Panc1 (cell line): ENCODE results near the gene TPCN1. TPM values are rescaled to one million over a fixed set of nuclear protein-coding genes. Genes with fewer than 3 reads are reported as not detected.

Experiments
- ATAC-seq: fragments of 200-7000 bp; cut with Tn5 transposase; 2 replicates; pipeline ENCODE4 v1.9.1; 2020; ENCODE audit warnings: mild to moderate bottlenecking, moderate library complexity
- BruUV-seq: library from RNA; stranded (reverse); fragments of 400-500 nt; replicated peaks from 2 replicates; lab custom pipeline; 2021; lab: Mats Ljungman, UMichigan
- CTCF ChIA-PET: fragments of 300-600 bp; sonication (Branson Sonifier 250); formaldehyde crosslinking; loops from one replicate; lab custom pipeline; 2022; ENCODE audit warnings: antibody characterized with exemption; lab: Charles Lee
- POLR2A ChIA-PET: fragments of 300-600 bp; sonication (Branson Sonifier 250); formaldehyde crosslinking; loops from one replicate; lab custom pipeline; 2022; ENCODE audit warnings: antibody characterized with exemption; lab: Charles Lee
- DNase-seq: peaks from one replicate; pipeline ENCODE4 v3.0.0-alpha.2; 2010; ENCODE audit warnings: low read depth, low spot score
- H3K27ac ChIP-seq: 2 replicates; pipeline ENCODE4 v1.5.1; 2011; ENCODE audit warnings: mild to moderate bottlenecking, low read length, inconsistent platforms
- H3K27me3 ChIP-seq: fragments of 200-500 bp; sonication (Bioruptor generic); 2 replicates; pipeline ENCODE4 v1.6.0; 2014; ENCODE audit warnings: low read length, inconsistent platforms; ENCODE audit not compliant: control insufficient read depth, insufficient read depth
- H3K36me3 ChIP-seq: fragments of 200-500 bp; sonication (Bioruptor generic); 2 replicates; pipeline ENCODE4 v1.5.1; 2014; ENCODE audit warnings: inconsistent platforms, mild to moderate bottlenecking, low read length, moderate library complexity; ENCODE audit not compliant: control insufficient read depth, insufficient read depth
- H3K4me1 ChIP-seq: 2 replicates; pipeline ENCODE4 v1.5.1; 2011; ENCODE audit warnings: inconsistent platforms, mild to moderate bottlenecking, low read length, moderate library complexity; ENCODE audit not compliant: control insufficient read depth, insufficient read depth
- H3K4me3 ChIP-seq, 2 experiments: 2 replicates each; pipeline ENCODE4 v1.5.1; 2011 to 2012; ENCODE audit warnings: low read depth in 2 of 2, low read length in 2 of 2, mild to moderate bottlenecking in 2 of 2, inconsistent platforms in 1 of 2, moderate library complexity in 1 of 2
- H3K9me3 ChIP-seq: fragments of 200-500 bp; sonication (Bioruptor generic); 2 replicates; pipeline ENCODE4 v1.5.1; 2014; ENCODE audit warnings: low read depth, mild to moderate bottlenecking, inconsistent platforms, low read length, moderate library complexity; ENCODE audit not compliant: control insufficient read depth, insufficient read depth
- CTCF ChIP-seq: fragments of 450-650 bp; IDR thresholded peaks from 2 replicates; pipeline ENCODE4 v1.5.1; 2017; ENCODE audit warnings: mild to moderate bottlenecking
- POLR2AphosphoS5 ChIP-seq: IDR thresholded peaks from 2 replicates; pipeline ENCODE4 v1.6.1; 2012; ENCODE audit warnings: mild to moderate bottlenecking, low read depth, low read length, moderate library complexity
- REST ChIP-seq, 2 experiments: IDR thresholded peaks; 2 replicates each; pipeline ENCODE4 v1.6.1; 2011 to 2012; ENCODE audit warnings: low read depth in 2 of 2, control low read depth in 1 of 2, low read length in 1 of 2, mild to moderate bottlenecking in 1 of 2, moderate library complexity in 1 of 2; ENCODE audit not compliant: insufficient read depth in 1 of 2
- SIN3A ChIP-seq: IDR thresholded peaks from 2 replicates; pipeline ENCODE4 v1.6.1; 2012; ENCODE audit warnings: low read depth, mild to moderate bottlenecking, low read length, moderate library complexity, borderline replicate concordance; ENCODE audit not compliant: insufficient read depth
- TCF7L2 ChIP-seq: IDR thresholded peaks from 2 replicates; pipeline ENCODE4 v1.6.1; 2011; ENCODE audit warnings: mild to moderate bottlenecking, low read depth, low read length, inconsistent platforms
- in situ Hi-C: cut with HindIII; loops from 2 replicates; pipeline ENCODE4 v1.10.0; 2016; ENCODE audit warnings: low sequenced_read_pairs, low pct_unique_long_range_greater_than_20kb
- intact Hi-C: fragments of 100-400 bp; cut with micrococcal nuclease; formaldehyde crosslinking; loops from one replicate; pipeline ENCODE4 v1.10.0; 2022; ENCODE audit not compliant: unreplicated experiment
- total RNA-seq: library from RNA; stranded (reverse); gene quantifications from one replicate; pipeline ENCODE4 v1.2.1, GENCODE V29; 2021; ENCODE audit not compliant: unreplicated experiment

TPCN1 gene
- total RNA-seq, 1 experiment from 2014 or later = 75.2 TPM

- no peaks in the 10 kb centered on the region for H3K9me3 ChIP-seq
- H3K4me3 ChIP-seq = no peak overlapping the region
- intact Hi-C loops (no loop called here), in situ Hi-C loops (no loop called here)
- BruUV-seq = no TSS peak
- ATAC-seq = peak; percentile 6; the same call in 1 of the 2 replicates
- ChIA-PET CTCF (no interaction called here), POLR2A (no interaction called here)
- no peaks in the 10 kb centered on the region; the same call in 1 of the 2 replicates for H3K36me3 ChIP-seq
- no peaks in the 10 kb centered on the region for H3K4me1 ChIP-seq
- no peaks in the 10 kb centered on the region for H3K27me3 ChIP-seq
- H3K27ac ChIP-seq = no peak overlapping the region
- DNase-seq = no peak
- no peak for TF ChIP-seq REST (IDR thresholded peaks at IDR 0.05; ENCODE audit: insufficient read depth in 1 of 2, low read depth in 2 of 2, low read length in 1 of 2)
Measured at GRCh38 chr12:113287899-113288282, 66.6 kb downstream of the TPCN1 start.

GRCh38 chr12:113289361-113289760 lies 68.1 kb downstream of the TPCN1 start:
- H3K27me3 ChIP-seq = no peaks in the 10 kb centered on the region
- no peaks in the 10 kb centered on the region for H3K9me3 ChIP-seq
- ChIA-PET POLR2A (no interaction called here), CTCF (no interaction called here)
- BruUV-seq = no TSS peak
- H3K27ac ChIP-seq = no peak overlapping the region
- H3K4me1 ChIP-seq = no peaks in the 10 kb centered on the region
- in situ Hi-C loops (no loop called here), intact Hi-C loops (no loop called here)
- DNase-seq = no peak
- no peaks in the 10 kb centered on the region for H3K36me3 ChIP-seq
- H3K4me3 ChIP-seq = no peak overlapping the region
- ATAC-seq = no peak
- TF ChIP-seq TCF7L2 = no peak

GRCh38 chr12:113290506-113290905 lies 69.2 kb downstream of the TPCN1 start:
- Histone ChIP-seq H3K27me3 (no peaks in the 10 kb centered on the region), H3K36me3 (no peaks in the 10 kb centered on the region), H3K27ac (no peak overlapping the region), H3K4me1 (no peaks in the 10 kb centered on the region), H3K4me3 (no peak overlapping the region), H3K9me3 (no peaks in the 10 kb centered on the region)
- BruUV-seq = no TSS peak
- intact Hi-C loops = no loop called here
- DNase-seq (no peak), ATAC-seq (no peak)
- POLR2A ChIA-PET = no interaction called here
- TF ChIP-seq TCF7L2 = no peak
- CTCF ChIA-PET = no interaction called here
- in situ Hi-C loops = no loop called here

GRCh38 chr12:113291586-113291985 lies 70.3 kb downstream of the TPCN1 start:
- no peaks in the 10 kb centered on the region for H3K36me3 ChIP-seq
- no peaks in the 10 kb centered on the region for H3K27me3 ChIP-seq
- CTCF ChIA-PET = no interaction called here
- TF ChIP-seq POLR2AphosphoS5 (no peak), TCF7L2 (no peak), SIN3A (no peak), CTCF (no peak), REST (IDR thresholded peaks at IDR 0.05; ENCODE audit: insufficient read depth in 1 of 2, low read depth in 2 of 2, low read length in 1 of 2) (no peak)
- POLR2A ChIA-PET = no interaction called here
- BruUV-seq = no TSS peak
- intact Hi-C loops = no loop called here
- in situ Hi-C loops = no loop called here
- ATAC-seq (no peak), DNase-seq (no peak)
- no peak overlapping the region for H3K27ac ChIP-seq
- H3K9me3 ChIP-seq = no peaks in the 10 kb centered on the region
- no peaks in the 10 kb centered on the region for H3K4me1 ChIP-seq
- no peak overlapping the region for H3K4me3 ChIP-seq
